Measurements from ENCODE around the gene TMEM164.

DNA sequence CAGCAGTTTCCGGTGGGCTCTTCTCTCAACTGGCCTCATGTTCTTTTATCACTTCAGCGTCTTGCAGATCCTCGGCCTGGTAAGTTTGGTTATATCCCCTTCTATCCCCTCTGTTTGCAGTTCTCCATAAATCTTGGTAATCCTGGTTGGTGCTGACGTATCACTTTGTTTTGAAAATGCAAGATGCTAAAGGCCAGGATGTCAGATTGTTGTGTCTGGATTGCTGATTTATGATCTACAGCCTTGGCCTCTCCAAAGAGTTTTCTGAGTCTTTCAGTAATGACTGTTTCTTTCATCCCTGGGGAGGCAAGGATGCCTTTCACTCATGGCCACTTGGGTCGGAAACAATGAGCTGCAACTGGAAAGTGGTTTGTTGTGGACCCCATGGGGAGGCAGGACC is 168.5 kb downstream of the TMEM164 start:
- TF ChIP-seq POLR2A (IDR thresholded peaks at IDR 0.05): no peak
- TF ChIP-seq, protein P1, sequence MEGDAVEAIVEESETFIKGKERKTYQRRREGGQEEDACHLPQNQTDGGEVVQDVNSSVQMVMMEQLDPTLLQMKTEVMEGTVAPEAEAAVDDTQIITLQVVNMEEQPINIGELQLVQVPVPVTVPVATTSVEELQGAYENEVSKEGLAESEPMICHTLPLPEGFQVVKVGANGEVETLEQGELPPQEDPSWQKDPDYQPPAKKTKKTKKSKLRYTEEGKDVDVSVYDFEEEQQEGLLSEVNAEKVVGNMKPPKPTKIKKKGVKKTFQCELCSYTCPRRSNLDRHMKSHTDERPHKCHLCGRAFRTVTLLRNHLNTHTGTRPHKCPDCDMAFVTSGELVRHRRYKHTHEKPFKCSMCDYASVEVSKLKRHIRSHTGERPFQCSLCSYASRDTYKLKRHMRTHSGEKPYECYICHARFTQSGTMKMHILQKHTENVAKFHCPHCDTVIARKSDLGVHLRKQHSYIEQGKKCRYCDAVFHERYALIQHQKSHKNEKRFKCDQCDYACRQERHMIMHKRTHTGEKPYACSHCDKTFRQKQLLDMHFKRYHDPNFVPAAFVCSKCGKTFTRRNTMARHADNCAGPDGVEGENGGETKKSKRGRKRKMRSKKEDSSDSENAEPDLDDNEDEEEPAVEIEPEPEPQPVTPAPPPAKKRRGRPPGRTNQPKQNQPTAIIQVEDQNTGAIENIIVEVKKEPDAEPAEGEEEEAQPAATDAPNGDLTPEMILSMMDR (IDR thresholded peaks at IDR 0.05): no peak

Data from adrenal gland (tissue), 5 donors.